Activated T-helper 1 cell treated with Interleukin-2 at 50 U/mL for 16 hours (primary cell): ENCODE data around the gene CNNM1.
A peak's percentile ranks its signal among the peaks of the same experiment; 100 is the strongest.

Experiments used
- DNase-seq: peaks from one replicate; pipeline ENCODE4 v3.0.0-alpha.2; 2020; ENCODE audit warnings: low read depth

Gene CNNM1

GRCh38 chr10:99421233-99421739 lies 92.1 kb downstream of the CNNM1 start:
- no peak for DNase-seq

GRCh38 chr10:99422529-99423096 lies 93.5 kb downstream of the CNNM1 start:
- DNase-seq, result no peak

- no peak for DNase-seq
Observed at GRCh38 chr10:99424656-99425055, 95.5 kb downstream of the CNNM1 start.

GRCh38 chr10:99425204-99425603 lies 96.0 kb downstream of the CNNM1 start:
- no peak for DNase-seq

- DNase-seq, result no peak
Observed at GRCh38 chr10:99426689-99427088, 97.5 kb downstream of the CNNM1 start.

GRCh38 chr10:99427566-99428190 lies 98.5 kb downstream of the CNNM1 start:
- no peak for DNase-seq

- DNase-seq, result no peak
Observed at GRCh38 chr10:99429517-99430095, 100.5 kb downstream of the CNNM1 start.

GRCh38 chr10:99430116-99430450 lies 100.9 kb downstream of the CNNM1 start:
- DNase-seq, result no peak

- DNase-seq, result peak; percentile 81
Observed at GRCh38 chr10:99430451-99431189, 101.5 kb downstream of the CNNM1 start, which contains the start of gene GOT1. Gene GOT1 (minus strand): TSS chr10:99430624. CDS start chr10:99430565, 59 bp downstream.

- no peak for DNase-seq
Observed at GRCh38 chr10:99431190-99431760, 102.1 kb downstream of the CNNM1 start.

GRCh38 chr10:99432047-99432446 lies 102.9 kb downstream of the CNNM1 start:
- DNase-seq, result no peak

- no peak for DNase-seq
Observed at GRCh38 chr10:99432881-99433280, 103.7 kb downstream of the CNNM1 start.

- DNase-seq, result no peak
Observed at GRCh38 chr10:99433378-99434020, 104.3 kb downstream of the CNNM1 start.

- DNase-seq, result no peak
Observed at GRCh38 chr10:99435986-99436638, 107.0 kb downstream of the CNNM1 start.

- no peak for DNase-seq
Observed at GRCh38 chr10:99438890-99439289, 109.7 kb downstream of the CNNM1 start.

GRCh38 chr10:99442394-99442793 lies 113.2 kb downstream of the CNNM1 start:
- DNase-seq, result no peak

- DNase-seq, result no peak
Observed at GRCh38 chr10:99443500-99443899, 114.3 kb downstream of the CNNM1 start.
